AG10803 (cell line): ENCODE measurements around the gene MEF2A.

Experiments
- DNase-seq: peaks from one replicate; pipeline ENCODE4 v3.0.0; 2010; ENCODE audit warnings: low read depth
- H3K4me3 ChIP-seq: 2 replicates; pipeline ENCODE4 v1.5.1; 2011; ENCODE audit warnings: mild to moderate bottlenecking, low read length, control low read depth
- CTCF ChIP-seq: conservative IDR thresholded peaks from 2 replicates; pipeline ENCODE4 v1.5.1; 2011; ENCODE audit warnings: mild to moderate bottlenecking, low read length, control low read depth, inconsistent platforms

MEF2A gene

DNA sequence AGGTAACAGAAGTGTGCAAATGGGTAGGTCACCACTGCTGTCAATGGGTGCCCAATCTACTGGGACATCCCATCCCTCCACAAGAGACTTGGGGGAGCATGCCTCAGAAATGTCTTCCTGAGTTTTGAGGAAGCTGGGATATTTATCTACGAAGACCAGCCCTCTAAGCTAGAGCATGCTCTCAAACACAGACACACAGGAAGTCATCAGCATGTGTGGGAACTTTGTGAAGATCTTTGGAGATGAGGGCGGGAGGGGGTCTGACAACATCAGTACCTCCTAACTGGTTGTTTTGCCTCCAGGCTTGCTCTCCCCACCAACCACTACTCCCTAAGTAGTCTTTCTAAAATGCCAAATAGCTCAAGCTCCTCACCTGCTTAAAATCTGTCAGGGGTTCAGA is 3.5 kb upstream of the MEF2A start:
- TF ChIP-seq CTCF = no peak
- no peak overlapping the region for H3K4me3 ChIP-seq
- no peak for DNase-seq

GRCh38 chr15:99564221-99565048 is 1.3 kb upstream of the MEF2A start:
- DNase-seq = peak; percentile 36
- TF ChIP-seq CTCF = no peak
- H3K4me3 ChIP-seq = peak overlapping the region; percentile 37

- no peak for DNase-seq
Observed at GRCh38 chr15:99565049-99565298, 810 bp upstream of the MEF2A start.

DNA sequence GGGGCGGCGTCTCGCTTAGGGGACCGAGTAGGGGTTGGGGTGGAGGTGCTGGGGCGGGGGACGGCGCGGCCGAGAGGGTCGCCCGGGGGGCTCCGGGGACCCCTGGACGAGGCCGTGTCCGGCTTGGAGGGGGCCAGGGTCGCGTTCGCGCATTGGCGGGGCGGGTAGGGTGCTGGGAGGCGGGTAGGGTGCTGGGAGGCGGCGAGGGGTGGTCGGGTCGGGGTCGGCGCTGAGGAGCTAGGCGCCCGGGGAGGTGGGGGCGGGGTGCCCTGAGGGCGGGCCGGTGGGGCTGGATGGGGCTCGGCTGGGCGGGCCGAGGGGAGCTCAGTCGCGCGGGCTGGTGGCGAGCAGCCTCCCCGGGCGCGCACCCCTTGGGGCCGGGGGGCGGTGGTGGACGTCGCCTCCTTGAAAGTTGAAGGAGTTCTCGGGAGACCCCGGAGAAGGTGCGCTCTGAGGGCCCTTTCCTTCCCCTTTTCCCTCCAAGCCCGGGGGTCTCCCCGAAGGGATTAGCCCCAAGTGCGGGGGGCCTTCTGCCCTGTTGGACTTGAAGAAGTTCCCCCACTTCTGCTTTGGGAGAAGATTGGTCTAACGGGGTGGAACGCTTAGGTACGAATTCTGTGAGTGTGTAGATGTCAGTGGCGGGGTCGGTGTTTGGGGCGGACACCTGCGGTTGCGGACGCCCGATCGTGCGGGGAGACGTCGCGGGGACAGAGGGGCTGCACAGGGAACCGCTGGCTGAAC is 543 bp downstream of the MEF2A start:
- no peak for TF ChIP-seq CTCF
- H3K4me3 ChIP-seq = peak overlapping the region; percentile 89
- DNase-seq = no peak

More at GRCh38 chr15:99565049-99565298, 810 bp upstream of the MEF2A start:
- H3K4me3 ChIP-seq = peak overlapping the region; percentile 37
- no peak for TF ChIP-seq CTCF

GRCh38 chr15:99568625-99569352 is 3.0 kb downstream of the MEF2A start:
- no peak for TF ChIP-seq CTCF
- peak; percentile 30 for DNase-seq
- H3K4me3 ChIP-seq = peak overlapping the region; percentile 3

DNA sequence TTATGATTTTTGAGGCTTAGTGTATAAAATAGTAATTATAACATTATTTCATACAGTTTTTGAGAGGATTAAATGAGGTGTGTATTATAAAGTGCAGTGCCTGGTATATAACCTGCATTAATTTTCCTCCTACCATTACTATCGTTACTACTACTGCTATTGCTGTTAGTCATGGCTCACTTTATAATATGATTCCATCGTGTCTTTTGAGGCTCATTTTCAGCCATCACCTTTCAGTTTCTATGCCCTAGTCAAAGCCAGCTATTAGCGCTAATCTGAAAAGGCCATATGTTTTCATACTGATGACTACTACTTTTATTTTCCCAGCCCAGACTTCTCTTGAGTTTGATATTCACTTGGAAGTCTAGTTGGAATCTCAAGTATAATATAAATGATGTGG is 5.5 kb downstream of the MEF2A start:
- no peak for DNase-seq
- no peak overlapping the region for H3K4me3 ChIP-seq
- no peak for TF ChIP-seq CTCF
